Fibroblast of villous mesenchyme (primary cell): ENCODE data around the gene NOL7. TPM values are rescaled to one million over a fixed set of nuclear protein-coding genes. Genes with fewer than 3 reads are reported as not detected.

ENCODE experiments used
- DNase-seq: peaks from one replicate; pipeline ENCODE4 v3.0.0-alpha.2; 2010; ENCODE audit warnings: low read depth
- H3K4me3 ChIP-seq: 2 replicates; pipeline ENCODE4 v1.5.1; 2011; ENCODE audit warnings: low read depth, mild to moderate bottlenecking, low read length
- CTCF ChIP-seq: IDR thresholded peaks from 2 replicates; pipeline ENCODE4 v1.5.1; 2012; ENCODE audit warnings: low read depth, mild to moderate bottlenecking, low read length; ENCODE audit not compliant: insufficient read depth
- total RNA-seq: library from RNA; depleted of rRNA; stranded (reverse); fragments of >200 nt; gene quantifications from 2 replicates; pipeline ENCODE4 v1.2.3, GENCODE V29; 2012

The NOL7 gene
- total RNA-seq, 1 donor: 50.1 TPM

- no peak overlapping the region for H3K4me3 ChIP-seq
- no peak for TF ChIP-seq CTCF
- DNase-seq: no peak
Observed at GRCh38 chr6:13638626-13639025, 23.5 kb downstream of the NOL7 start.

GRCh38 chr6:13641315-13641714 lies 26.2 kb downstream of the NOL7 start:
- no peak for TF ChIP-seq CTCF
- no peak overlapping the region for H3K4me3 ChIP-seq
- no peak for DNase-seq

GRCh38 chr6:13643125-13643524 lies 28.0 kb downstream of the NOL7 start:
- DNase-seq: no peak
- H3K4me3 ChIP-seq: no peak overlapping the region
- no peak for TF ChIP-seq CTCF

- no peak for TF ChIP-seq CTCF
- no peak overlapping the region for H3K4me3 ChIP-seq
- no peak for DNase-seq
Observed at GRCh38 chr6:13648850-13649249, 33.7 kb downstream of the NOL7 start.

- no peak for TF ChIP-seq CTCF
- no peak overlapping the region for H3K4me3 ChIP-seq
- no peak for DNase-seq
Observed at GRCh38 chr6:13649393-13649792, 34.3 kb downstream of the NOL7 start.

- DNase-seq: peak; percentile 50
- no peak overlapping the region for H3K4me3 ChIP-seq
- TF ChIP-seq CTCF: no peak
Observed at GRCh38 chr6:13653296-13653695, 38.2 kb downstream of the NOL7 start.

GRCh38 chr6:13654496-13654895 lies 39.4 kb downstream of the NOL7 start:
- DNase-seq: peak; percentile 76
- H3K4me3 ChIP-seq: no peak overlapping the region
- no peak for TF ChIP-seq CTCF
